ENCODE data around the gene AKAP17A. TPM values are rescaled to one million over a fixed set of nuclear protein-coding genes. Genes with fewer than 3 reads are reported as not detected.
A peak's percentile ranks its signal among the peaks of the same experiment; 100 is the strongest.

AKAP17A gene
- total RNA-seq, 1 donor from 2014 or later, result 49.8 TPM

- Histone ChIP-seq H3K4me3 (no peak overlapping the region), H3K27ac (no peak overlapping the region), H3K9me3 (no peaks in the 10 kb centered on the region), H3K27me3 (no peaks in the 10 kb centered on the region), H3K4me1 (no peaks in the 10 kb centered on the region), H3K36me3 (no peaks in the 10 kb centered on the region)
- TF ChIP-seq POLR2A (IDR thresholded peaks at IDR 0.05) (no peak), POLR2AphosphoS5 (IDR thresholded peaks at IDR 0.05; ENCODE audit: insufficient read depth in 1 of 2, low read depth in 1 of 2) (no peak), CTCF (IDR thresholded peaks at IDR 0.05) (peak in 2 of 3 experiments; percentile 30 to 40)
- DNase-seq (ENCODE audit: extremely low spot score in 2 of 2), result peak in 1 of 2 donors; percentile 31
- intact Hi-C loops (cut with DNase I), result no loop called here
Measured at GRCh38 chrX:1581132-1581531, 10.3 kb upstream of the AKAP17A start.

- Histone ChIP-seq H3K36me3 (no peaks in the 10 kb centered on the region), H3K27ac (no peak overlapping the region), H3K9me3 (no peaks in the 10 kb centered on the region), H3K4me1 (no peaks in the 10 kb centered on the region), H3K27me3 (no peaks in the 10 kb centered on the region), H3K4me3 (no peak overlapping the region)
- DNase-seq (ENCODE audit: extremely low spot score in 2 of 2), result peak in 1 of 2 donors; percentile 34
- TF ChIP-seq POLR2AphosphoS5 (IDR thresholded peaks at IDR 0.05; ENCODE audit: insufficient read depth in 1 of 2, low read depth in 1 of 2) (no peak), CTCF (IDR thresholded peaks at IDR 0.05) (no peak), POLR2A (IDR thresholded peaks at IDR 0.05) (no peak)
- intact Hi-C loops (cut with DNase I), result no loop called here
Measured at GRCh38 chrX:1582686-1583437, 8.5 kb upstream of the AKAP17A start.

- no peak for TF ChIP-seq POLR2AphosphoS5 (IDR thresholded peaks at IDR 0.05; ENCODE audit: insufficient read depth in 1 of 2, low read depth in 1 of 2)
- no peak for TF ChIP-seq CTCF (IDR thresholded peaks at IDR 0.05)
- TF ChIP-seq POLR2A (IDR thresholded peaks at IDR 0.05), result no peak
Measured at GRCh38 chrX:1584237-1585011, 7.0 kb upstream of the AKAP17A start.

GRCh38 chrX:1587161-1587560, 4.2 kb upstream of the AKAP17A start:
- Histone ChIP-seq H3K27me3 (no peaks in the 10 kb centered on the region), H3K9me3 (no peaks in the 10 kb centered on the region), H3K36me3 (no peaks in the 10 kb centered on the region), H3K27ac (no peak overlapping the region), H3K4me3 (no peak overlapping the region), H3K4me1 (no peaks in the 10 kb centered on the region)
- intact Hi-C loops (cut with DNase I), result no loop called here
- DNase-seq (ENCODE audit: extremely low spot score in 2 of 2), result peak in 1 of 2 donors; percentile 14
- TF ChIP-seq POLR2AphosphoS5 (IDR thresholded peaks at IDR 0.05; ENCODE audit: insufficient read depth in 1 of 2, low read depth in 1 of 2) (no peak), CTCF (IDR thresholded peaks at IDR 0.05) (no peak), POLR2A (IDR thresholded peaks at IDR 0.05) (no peak)

More at GRCh38 chrX:1584237-1585011, 7.0 kb upstream of the AKAP17A start:
- Histone ChIP-seq H3K36me3 (no peaks in the 10 kb centered on the region), H3K9me3 (no peaks in the 10 kb centered on the region), H3K4me3 (no peak overlapping the region), H3K27ac (no peak overlapping the region), H3K27me3 (no peaks in the 10 kb centered on the region), H3K4me1 (no peaks in the 10 kb centered on the region)
- intact Hi-C loops (cut with DNase I), result no loop called here
- DNase-seq (ENCODE audit: extremely low spot score in 2 of 2), result peak in 1 of 2 donors; percentile 28

All from vagina (tissue), 2 donors.